T-helper 2 cell treated with Interferon-gamma antibody and Interleukin-4, amounts not matched to agents 100 ng/mL and 5 ng/mL, for 36 hours (primary cell): ENCODE results near the gene KANSL3. TPM values are rescaled to one million over a fixed set of nuclear protein-coding genes. Genes with fewer than 3 reads are reported as not detected.
"Not testable (repeated sequence)": the region's sequence is repeated elsewhere in the genome, so short reads cannot be mapped to it uniquely, and the experiment has no call there.

ENCODE experiments used
- intact Hi-C: fragments of 100-400 bp; cut with micrococcal nuclease; formaldehyde crosslinking; loops from one replicate; pipeline ENCODE4 v1.15.1; 2023
- total RNA-seq: library from RNA; stranded (reverse); gene quantifications from 2 replicates; pipeline ENCODE4 v1.2.3, GENCODE V29; 2022

The KANSL3 gene
- 56.1 and 56.5 TPM in 2 replicates for total RNA-seq

DNA sequence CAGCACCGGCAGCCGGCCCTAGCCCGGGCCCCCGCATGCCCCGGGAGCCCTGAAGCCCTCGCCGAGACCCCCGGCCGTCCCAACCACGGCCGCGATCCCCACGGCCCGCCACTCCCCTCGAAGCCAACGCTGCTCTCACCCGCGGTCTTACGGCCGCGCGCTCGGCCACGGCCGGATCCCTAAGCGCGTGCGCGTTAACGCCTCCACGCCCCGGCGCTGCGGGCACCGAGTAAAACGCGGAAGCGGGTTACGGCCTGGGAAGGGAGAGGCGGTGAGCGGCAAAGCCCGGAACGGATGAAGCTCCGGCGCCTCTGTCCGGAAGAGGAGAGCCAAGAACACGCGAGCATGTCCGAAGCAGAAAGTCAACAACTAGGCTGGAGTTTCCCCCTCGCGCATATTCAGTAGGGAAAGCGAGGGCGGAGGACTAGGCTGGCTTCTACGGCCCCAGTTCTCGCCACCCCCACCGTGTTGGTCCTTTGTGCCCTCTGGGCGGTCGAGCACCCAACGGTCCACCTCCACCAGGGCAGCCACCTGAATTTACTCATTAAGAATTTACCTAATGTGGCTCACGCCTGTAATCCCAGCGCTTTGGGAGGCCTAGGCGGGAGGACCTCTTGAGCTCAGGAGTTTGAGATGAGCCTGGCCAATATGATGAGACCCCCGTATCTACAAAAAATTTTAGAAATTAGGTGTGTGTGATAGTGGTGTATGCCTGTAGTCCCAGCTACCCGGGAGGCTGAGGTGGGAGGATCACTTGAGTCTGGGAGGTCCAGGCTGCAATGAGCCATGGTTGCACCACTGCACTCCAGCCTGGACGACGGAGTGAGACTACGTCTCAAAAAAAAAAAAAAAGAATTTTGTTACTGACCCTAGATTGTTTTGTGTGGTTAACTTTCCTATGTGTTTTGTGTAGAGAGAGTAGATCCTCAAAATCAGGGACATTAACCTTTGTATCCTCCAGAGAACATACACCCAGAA is at the start of gene KANSL3:
KANSL3 (minus strand) TSS at position 169 of the 978 bp plus-strand sequence. CDS start 1,177 bp downstream, outside the sequence.
- intact Hi-C loops = loop anchor here (1.0 to 5.0 kb wide), 7 partner anchors 102 to 371 kb away; partner anchors contain the start of genes ANKRD39, ARID5A, CIAO1 and CNNM3

- intact Hi-C loops = no loop called here
Measured at GRCh38 chr2:96687266-96687665, 49.2 kb upstream of the KANSL3 start.

GRCh38 chr2:96685577-96686459 is 47.7 kb upstream of the KANSL3 start:
- intact Hi-C loops = no loop called here

GRCh38 chr2:96684883-96685576 is 46.9 kb upstream of the KANSL3 start:
- intact Hi-C loops = no loop called here

DNA sequence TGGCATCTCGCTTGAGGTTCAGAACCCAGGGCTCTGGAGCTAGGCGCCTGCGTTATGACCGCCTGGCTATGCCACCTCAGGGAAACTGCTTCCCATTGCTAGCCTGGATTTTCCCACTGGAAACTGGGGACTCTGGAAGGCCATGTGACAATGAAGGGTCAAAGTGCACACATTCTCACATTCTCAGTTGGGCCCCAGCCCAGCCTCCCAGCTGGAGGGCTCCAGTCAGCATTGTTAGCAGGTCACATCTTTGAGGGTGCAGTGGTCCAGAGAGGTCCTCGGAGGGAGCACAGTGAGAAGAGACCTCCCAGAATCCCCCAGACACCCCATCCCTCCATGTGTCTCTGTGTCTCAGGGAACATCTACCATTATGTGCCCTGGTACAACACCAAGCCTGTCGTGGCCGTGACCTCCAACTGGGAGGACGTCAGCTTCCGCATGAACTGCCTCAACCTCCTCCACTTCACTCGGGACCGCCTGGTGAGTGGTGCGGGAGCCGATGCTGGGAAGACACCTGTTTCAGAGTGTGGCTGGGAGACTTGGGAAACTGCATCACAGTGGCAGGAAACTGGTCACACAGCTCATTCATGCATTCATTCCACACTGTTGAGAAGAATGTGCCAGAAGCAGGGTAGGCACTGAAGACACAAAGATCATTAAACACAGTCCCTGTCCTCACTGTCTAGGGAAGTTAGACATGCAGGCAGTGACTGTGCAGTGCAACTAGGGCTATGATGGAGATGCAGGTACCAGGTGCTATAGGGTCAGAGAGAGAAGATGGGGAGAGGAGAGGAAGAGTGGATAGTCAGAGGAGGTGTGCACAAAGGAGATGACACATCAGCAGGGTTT is 46.1 kb upstream of the KANSL3 start:
- intact Hi-C loops = no loop called here

DNA sequence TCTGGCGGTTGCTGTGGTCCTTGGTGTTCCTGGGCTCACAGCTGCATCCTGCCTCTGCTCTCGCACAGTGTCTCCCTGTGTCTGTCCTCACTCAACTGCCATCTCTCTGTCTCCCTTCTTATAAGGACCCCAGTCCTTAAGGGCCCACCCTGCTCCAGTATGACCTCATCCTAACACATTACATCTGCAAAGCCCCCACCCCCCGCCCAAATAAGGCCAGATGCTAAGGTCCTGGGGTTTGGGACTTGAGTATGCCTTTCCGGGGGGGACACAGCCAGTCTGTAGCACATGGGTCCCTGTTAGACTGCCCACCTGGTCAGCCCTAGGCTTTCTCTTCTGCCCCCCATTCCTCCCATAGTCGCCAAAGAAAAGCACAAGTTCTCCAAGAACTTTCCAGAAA is 45.2 kb upstream of the KANSL3 start:
- intact Hi-C loops = no loop called here

- intact Hi-C loops = no loop called here
Measured at GRCh38 chr2:96681540-96681939, 43.4 kb upstream of the KANSL3 start.

- intact Hi-C loops = no loop called here
Measured at GRCh38 chr2:96680561-96681141, 42.5 kb upstream of the KANSL3 start.

GRCh38 chr2:96679848-96680247 is 41.7 kb upstream of the KANSL3 start:
- intact Hi-C loops = no loop called here

- intact Hi-C loops = no loop called here
Measured at GRCh38 chr2:96669539-96670215, 31.6 kb upstream of the KANSL3 start.

DNA sequence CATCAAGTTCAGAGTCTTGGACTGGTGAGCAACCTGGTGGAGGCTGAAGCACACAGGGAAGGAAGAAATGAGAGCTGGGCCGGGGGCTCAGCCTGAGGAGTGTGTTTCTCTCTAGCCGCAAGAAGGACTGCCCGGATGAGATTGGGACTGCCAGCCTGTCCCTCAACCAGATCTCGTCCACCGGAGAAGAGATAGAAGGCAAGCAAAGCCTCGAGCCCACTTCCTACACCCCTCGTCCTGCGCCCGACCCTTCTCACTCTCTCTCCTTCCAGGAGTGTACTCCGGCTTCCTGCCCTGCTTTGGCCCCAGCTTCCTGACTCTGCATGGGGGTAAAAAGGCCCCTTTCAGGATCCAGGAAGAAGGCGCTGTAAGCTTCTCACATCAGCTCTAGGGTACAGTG is 30.7 kb upstream of the KANSL3 start:
- intact Hi-C loops = no loop called here

GRCh38 chr2:96665717-96666116 is 27.6 kb upstream of the KANSL3 start:
- intact Hi-C loops = not testable (repeated sequence)

GRCh38 chr2:96665083-96665569 is 27.0 kb upstream of the KANSL3 start:
- intact Hi-C loops = no loop called here

- intact Hi-C loops = no loop called here
Measured at GRCh38 chr2:96664366-96664925, 26.3 kb upstream of the KANSL3 start.

DNA sequence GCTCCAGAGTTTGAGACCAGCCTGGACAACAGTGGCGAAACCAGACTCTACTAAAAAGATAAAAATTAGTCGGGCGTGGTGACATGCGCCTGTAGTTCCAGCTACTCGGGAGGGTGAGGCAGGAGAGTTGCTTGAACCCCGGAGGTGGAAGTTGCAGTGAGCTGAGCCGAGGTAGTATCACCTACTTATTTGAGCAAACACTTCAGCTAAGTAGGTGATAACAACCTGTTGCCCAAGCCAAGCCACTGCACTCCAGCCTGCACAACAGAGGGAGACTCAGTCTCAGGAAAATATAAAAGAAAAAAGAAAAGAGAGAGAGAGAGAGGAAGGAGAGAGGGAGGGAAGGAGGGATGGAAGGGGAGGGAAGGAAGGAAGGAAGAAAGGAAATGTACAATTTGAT is 25.7 kb upstream of the KANSL3 start:
- intact Hi-C loops = no loop called here

DNA sequence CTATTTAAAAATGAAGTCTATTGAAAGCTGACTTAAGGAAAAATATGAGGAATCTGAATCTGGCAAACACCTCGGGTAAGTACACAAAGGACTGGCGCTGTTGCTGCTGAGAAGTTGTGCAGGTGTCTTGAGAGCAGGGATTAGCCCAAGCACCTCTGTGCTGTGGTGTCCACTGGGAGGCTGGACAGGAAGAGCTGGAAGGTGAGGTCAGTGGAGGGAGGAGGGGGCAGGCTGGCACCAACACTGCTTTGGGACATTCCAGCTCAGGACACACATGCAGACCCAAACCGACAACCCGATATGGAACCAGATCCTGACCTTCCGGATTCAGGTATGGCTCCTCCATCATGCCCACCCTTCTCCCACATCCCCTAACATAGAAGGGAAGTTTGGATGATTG is 25.1 kb upstream of the KANSL3 start:
- intact Hi-C loops = no loop called here

GRCh38 chr2:96662360-96662759 is 24.2 kb upstream of the KANSL3 start:
- intact Hi-C loops = no loop called here

- intact Hi-C loops = no loop called here
Measured at GRCh38 chr2:96661324-96661723, 23.2 kb upstream of the KANSL3 start.

- intact Hi-C loops = no loop called here
Measured at GRCh38 chr2:96656540-96656939, 18.4 kb upstream of the KANSL3 start.
